GM18498 (cell line): ENCODE results near the gene BRME1.
A peak's percentile ranks its signal among the peaks of the same experiment; 100 is the strongest.

ENCODE experiments used
- ATAC-seq: cut with Tn5 transposase; IDR thresholded peaks from one replicate; pipeline ENCODE4 v1.9.1; 2021; ENCODE audit warnings: mild to moderate bottlenecking, moderate library complexity; ENCODE audit not compliant: unreplicated experiment

Gene BRME1

DNA sequence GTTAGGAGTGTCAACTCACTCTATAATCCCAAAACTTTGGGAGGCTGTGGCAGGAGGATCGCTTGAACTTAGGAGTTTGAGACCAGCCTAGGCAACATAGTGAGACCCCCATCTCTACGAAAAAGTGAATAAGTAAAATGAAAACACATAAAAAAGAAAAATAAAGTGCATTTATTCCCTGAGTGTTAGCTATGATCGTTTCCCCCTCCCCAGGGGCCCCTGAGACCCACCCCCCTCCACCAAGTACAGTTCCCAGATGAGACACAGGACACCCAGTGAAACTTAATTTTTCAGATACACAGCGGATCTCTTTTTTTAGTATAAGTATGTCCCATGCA, 57.6 kb downstream of the BRME1 start:
- ATAC-seq: no peak

DNA sequence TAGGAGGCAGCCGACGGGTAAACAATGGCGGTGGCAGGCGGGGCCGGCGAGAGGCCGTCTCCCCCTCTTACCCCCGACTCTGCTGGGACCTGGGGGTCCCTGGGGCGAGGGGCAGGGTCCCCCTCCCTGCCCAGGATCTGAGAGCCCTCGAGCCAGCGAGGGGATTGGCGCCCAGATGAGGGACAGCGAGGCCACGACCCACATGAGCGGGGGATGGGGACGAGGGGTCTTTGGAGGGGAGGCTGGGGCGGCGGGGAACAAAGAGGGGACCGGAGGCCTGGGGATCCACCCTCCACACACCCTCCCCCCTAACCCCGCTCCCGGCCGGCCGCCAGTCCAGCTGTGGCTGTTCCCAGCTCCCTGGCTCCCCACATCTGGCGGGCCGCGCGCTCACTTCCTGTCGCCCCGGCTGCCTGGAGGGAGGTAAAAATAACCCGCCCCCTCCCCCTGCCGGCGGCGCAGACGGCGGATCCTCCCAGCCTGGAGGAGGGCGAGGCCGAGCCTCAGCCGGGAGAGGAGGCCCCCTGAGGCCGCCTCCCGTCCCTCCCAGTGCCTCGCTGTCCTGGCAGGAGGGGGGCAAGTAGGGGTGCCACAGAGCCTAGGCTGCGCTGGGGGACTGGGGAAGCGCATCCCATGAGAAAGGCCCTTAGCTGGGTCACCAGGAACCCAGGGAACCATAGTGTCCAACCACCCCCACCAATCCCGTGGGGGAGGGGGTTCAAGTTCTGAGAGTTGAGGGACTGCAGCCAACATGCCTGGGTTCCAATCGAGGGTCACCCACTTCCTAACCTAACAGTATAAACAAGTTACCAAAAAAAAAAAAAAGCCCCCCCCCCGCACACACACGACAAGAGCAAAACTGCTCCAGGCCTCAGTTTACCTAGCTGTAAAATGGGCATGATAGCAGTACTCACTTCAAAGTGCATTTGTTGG, 58.2 kb downstream of the BRME1 start:
- peak; percentile 4 for ATAC-seq

- peak; percentile 58 for ATAC-seq
Observed at GRCh38 chr19:13846557-13847406, 59.1 kb downstream of the BRME1 start.

DNA sequence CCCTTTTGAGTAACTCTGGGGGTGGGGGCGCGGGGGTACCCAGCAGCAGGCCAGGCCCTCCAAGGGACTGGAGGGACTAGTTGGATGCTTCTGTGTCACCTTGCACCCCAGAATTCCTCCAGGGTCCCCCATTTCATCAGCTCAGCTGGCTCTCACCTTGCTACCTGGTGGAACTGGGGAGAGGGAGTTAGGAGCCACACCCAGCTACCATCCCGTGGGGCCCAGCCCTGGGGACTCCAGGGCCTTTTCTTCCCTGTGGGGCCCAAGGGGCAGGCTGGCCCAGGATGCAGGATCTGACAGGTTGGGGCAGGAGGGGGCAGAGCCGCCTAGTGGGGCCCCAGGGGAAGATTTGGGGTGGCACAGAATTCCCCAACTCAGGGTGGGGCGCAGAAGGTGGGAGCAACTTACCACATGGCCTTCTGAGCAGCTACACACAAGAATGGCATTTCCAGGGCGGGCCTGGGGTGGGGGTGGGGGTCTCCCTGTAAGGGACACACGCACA, 61.7 kb downstream of the BRME1 start:
- ATAC-seq: no peak

GRCh38 chr19:13843104-13843921, 62.6 kb downstream of the BRME1 start:
- ATAC-seq: no peak

GRCh38 chr19:13842291-13843103, 63.4 kb downstream of the BRME1 start:
- peak; percentile 21 for ATAC-seq

GRCh38 chr19:13841962-13842290, 64.0 kb downstream of the BRME1 start:
- ATAC-seq: no peak

DNA sequence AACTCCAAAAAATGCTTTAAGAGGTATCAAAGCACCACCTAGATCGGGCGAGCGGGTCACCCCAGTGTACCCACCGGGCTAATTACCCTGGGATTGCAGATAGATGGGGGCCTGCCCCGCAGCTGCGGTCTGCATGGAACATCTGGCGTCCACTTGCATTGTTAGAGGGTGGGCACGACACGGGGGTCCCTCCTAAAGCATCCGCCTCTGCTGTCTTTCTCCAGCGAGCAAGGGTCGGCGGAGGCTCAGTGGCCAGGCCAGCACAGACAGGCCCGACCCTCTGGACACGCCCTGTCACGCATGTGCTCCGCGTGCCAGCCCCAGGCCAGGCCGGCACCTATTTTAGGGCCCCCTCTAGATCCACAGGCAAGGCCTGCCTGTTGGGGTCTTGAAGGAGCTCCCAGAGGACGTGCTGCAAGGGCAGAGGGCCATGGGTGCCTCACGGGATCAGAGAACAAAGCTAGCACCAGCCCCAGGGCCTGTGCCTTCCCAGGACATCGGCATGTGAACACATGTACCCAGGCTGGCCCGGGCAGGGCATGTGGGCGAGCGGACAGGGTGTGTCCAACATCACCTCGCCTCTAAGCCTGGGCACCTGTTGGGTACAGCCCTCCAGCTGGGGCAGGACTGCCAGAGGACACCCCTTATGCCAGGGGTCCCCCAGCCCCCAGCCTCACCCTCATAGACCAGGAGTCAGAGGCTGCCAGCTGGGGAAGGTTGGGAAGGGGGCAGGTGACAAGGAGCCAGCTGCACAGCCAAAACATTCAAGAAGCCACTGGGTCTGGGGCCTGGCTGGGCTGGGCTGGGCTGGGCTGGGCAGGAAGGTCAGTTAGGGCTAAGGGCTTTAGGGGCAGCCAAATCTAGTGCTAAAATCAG, 64.6 kb downstream of the BRME1 start:
- no peak for ATAC-seq

GRCh38 chr19:13840305-13841085, 65.4 kb downstream of the BRME1 start:
- ATAC-seq: no peak

DNA sequence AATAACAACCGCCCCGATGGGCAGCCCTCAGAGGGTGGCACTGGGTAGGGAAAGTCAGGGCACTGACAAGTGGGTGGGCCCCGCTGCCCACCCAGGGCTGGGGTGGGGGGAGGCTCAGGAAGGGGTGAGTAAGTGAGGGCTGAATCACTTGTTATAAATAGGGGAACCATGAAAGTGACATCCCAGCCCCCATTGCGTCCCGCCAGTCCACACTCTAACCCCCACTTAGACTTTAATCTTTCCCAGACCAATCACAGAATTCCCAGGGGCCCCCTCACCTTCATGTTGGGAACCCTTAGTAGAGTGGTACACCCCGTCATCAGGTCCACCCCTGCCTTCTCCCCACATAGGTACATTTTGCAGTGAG, 66.0 kb downstream of the BRME1 start:
- ATAC-seq: no peak

DNA sequence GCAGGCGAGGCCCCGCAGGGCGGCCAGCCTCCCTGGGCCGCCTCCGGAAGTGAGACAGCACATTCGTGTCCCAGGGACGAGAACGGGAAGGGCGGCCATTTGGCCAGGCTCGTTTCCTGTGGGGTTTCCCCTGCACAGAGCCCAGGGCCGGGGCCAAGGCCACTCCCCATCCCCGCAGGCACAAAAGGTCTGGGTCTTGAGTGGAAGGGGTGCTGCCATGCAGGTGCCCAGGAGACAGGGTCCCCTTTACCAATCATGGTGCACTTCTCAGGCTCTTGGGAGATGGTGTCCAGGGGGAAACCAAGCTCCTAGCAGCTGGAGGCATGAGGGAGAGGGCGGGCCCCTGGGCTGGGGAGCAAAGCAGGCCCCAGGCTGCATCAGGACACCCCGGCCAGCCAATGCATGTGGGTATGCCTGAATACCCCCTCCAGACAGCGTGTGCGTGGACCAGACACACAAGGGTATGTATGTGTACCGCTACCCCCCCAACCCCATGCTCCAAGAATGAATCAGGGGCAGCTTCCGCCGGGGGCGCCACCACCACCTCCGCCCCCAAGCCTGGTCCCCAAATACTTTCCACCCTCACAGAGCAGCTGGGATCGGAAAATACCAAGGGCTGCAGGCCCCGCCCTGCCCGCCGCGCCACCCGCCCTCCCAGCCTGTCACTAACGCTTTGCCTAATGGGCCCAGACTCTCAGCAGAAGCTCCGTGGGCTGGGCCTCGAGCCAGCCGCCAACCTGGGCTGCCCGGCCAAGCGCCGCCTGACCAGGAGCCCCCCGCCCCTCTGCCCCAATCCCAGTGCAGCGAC, 66.6 kb downstream of the BRME1 start:
- ATAC-seq: peak; percentile 34

- no peak for ATAC-seq
Observed at GRCh38 chr19:13838435-13839129, 67.3 kb downstream of the BRME1 start.

DNA sequence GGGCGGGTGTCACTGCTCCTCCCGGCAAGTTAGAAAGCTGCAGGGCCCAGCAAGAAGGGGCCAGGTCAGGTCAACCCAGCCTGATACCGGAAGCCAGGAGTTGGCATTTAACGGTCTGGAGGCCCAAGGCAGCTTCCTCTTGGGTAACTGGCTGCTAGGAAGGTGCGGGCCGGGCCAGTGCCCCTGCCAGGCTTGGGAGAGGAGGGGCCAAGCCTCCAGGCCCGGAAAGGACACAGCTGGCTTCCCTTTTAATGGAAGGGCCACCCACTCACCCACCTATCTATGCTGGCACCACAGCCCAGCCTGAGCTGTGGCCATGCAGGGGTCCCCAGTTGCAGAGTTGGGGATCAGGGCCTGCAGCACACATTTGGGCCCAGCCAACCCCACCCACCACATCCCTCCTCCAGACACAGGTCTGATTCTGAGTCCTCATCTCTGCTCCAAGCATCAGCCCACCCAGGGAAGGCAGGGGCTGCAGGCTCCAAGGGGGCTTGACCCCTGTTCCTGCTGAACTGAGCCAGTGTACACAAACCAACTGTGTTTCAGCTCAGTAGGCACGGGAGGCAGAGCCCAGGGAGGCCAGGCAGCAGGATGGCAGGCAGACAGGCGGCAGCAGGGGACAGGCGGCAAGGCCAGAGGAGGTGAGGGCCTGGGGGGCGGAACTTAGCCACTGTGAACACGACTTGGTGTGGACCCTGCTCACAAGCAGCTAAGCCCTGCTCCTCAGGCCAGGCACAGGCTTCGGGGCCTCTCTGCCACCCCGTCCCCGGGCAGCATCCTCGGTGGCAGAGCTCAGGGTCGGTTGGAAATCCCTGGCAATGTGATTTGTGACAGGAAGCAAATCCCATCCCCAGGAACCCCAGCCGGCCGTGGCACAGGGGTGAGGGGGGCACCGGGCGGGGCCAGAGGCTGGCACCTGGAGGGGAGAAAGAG, 69.9 kb downstream of the BRME1 start:
- no peak for ATAC-seq

- no peak for ATAC-seq
Observed at GRCh38 chr19:13834244-13835069, 71.5 kb downstream of the BRME1 start.
